SU-DHL-6 (cell line): Measurements from ENCODE around the gene C16orf89.
"Not testable (repeated sequence)": the region's sequence is repeated elsewhere in the genome, so short reads cannot be mapped to it uniquely, and the experiment has no call there.

Experiments used
- H2AFZ ChIP-seq: fragments of 200-600 bp; sonication (generic); 2 replicates; pipeline ENCODE4 v1.6.1; 2014; ENCODE audit warnings: low read depth, mild to moderate bottlenecking, moderate library complexity, mixed read lengths, antibody characterized with exemption, low read length; ENCODE audit not compliant: severe bottlenecking
- H3F3A ChIP-seq: fragments of 200-600 bp; shearing (Covaris generic); 2 replicates; pipeline ENCODE4 v1.6.0; 2016; ENCODE audit warnings: antibody characterized with exemption, mild to moderate bottlenecking; ENCODE audit not compliant: insufficient read depth
- H3K27ac ChIP-seq: fragments of 200-600 bp; sonication (generic); 2 replicates; pipeline ENCODE4 v1.5.1; 2016; ENCODE audit warnings: low read depth, mild to moderate bottlenecking, low read length, moderate library complexity, mixed read lengths
- H3K27me3 ChIP-seq: fragments of 200-600 bp; sonication (generic), shearing (Covaris generic); 2 replicates; pipeline ENCODE4 v1.6.0; 2014; ENCODE audit warnings: mild to moderate bottlenecking, low read length
- H3K36me3 ChIP-seq: fragments of 200-600 bp; sonication (generic); 2 replicates; pipeline ENCODE4 v1.6.1; 2014; ENCODE audit warnings: mild to moderate bottlenecking, low read length, mixed read lengths
- H3K4me2 ChIP-seq: fragments of 300-600, 200-600 bp; shearing (Covaris generic), sonication (generic); 2 replicates; pipeline ENCODE4 v1.6.0; 2014; ENCODE audit warnings: low read length, low read depth, mild to moderate bottlenecking; ENCODE audit not compliant: poor library complexity, severe bottlenecking
- H3K4me3 ChIP-seq: fragments of 200-600 bp; sonication (generic); 2 replicates; pipeline ENCODE4 v1.5.1; 2014; ENCODE audit warnings: antibody characterized with exemption, low read length, mild to moderate bottlenecking, mixed read lengths; ENCODE audit not compliant: insufficient read depth, poor library complexity, severe bottlenecking
- H3K79me2 ChIP-seq: fragments of 200-600 bp; sonication (generic); 2 replicates; pipeline ENCODE4 v1.6.1; 2014; ENCODE audit warnings: mild to moderate bottlenecking, low read length, moderate library complexity; ENCODE audit not compliant: insufficient read depth
- H3K9ac ChIP-seq: fragments of 200-600 bp; sonication (generic); 2 replicates; pipeline ENCODE4 v1.7.0; 2014; ENCODE audit warnings: mild to moderate bottlenecking, low read length
- H3K9me2 ChIP-seq: fragments of 200-600 bp; sonication (generic); replicated peaks from 2 replicates; pipeline ENCODE4 v1.6.1; 2014; ENCODE audit warnings: low read length; ENCODE audit not compliant: insufficient read depth
- H3K9me3 ChIP-seq: fragments of 200-600 bp; sonication (generic); 2 replicates; pipeline ENCODE4 v1.6.1; 2014; ENCODE audit warnings: low read length, mixed read lengths; ENCODE audit not compliant: insufficient read depth
- H4K20me1 ChIP-seq: fragments of 200-600 bp; sonication (generic); 2 replicates; pipeline ENCODE4 v1.6.1; 2014; ENCODE audit warnings: low read depth, mild to moderate bottlenecking, antibody characterized with exemption, low read length, moderate library complexity, mixed read lengths
- CTCF ChIP-seq: fragments of 200-600 bp; sonication (generic); IDR thresholded peaks from one replicate; pipeline ENCODE4 v1.5.1; 2017; ENCODE audit warnings: antibody characterized with exemption, mild to moderate bottlenecking, low read length, moderate library complexity; ENCODE audit not compliant: insufficient read depth, poor library complexity, severe bottlenecking
- EZH2phosphoT487 ChIP-seq: fragments of 200-600 bp; sonication (generic), shearing (Covaris generic); conservative IDR thresholded peaks from 2 replicates; pipeline ENCODE4 v1.6.1; 2018; ENCODE audit warnings: mild to moderate bottlenecking, antibody characterized with exemption, low read length, moderate library complexity, mixed read lengths

C16orf89 gene

GRCh38 chr16:5075637-5076036 is 9.9 kb upstream of the C16orf89 start:
- no peaks in the 10 kb centered on the region for H3K9me3 ChIP-seq
- no peaks in the 10 kb centered on the region for H4K20me1 ChIP-seq
- peaks cover 19% of the 10 kb centered on the region; the same call in 1 of the 2 replicates for H3K79me2 ChIP-seq
- H3F3A ChIP-seq, result no peaks in the 10 kb centered on the region
- H3K4me2 ChIP-seq, result no peak overlapping the region
- H3K36me3 ChIP-seq, result no peaks in the 10 kb centered on the region; the same call in 1 of the 2 replicates
- TF ChIP-seq CTCF, result no peak
- TF ChIP-seq EZH2phosphoT487, result no peak
- no peak overlapping the region for H3K27ac ChIP-seq
- no peak overlapping the region for H2AFZ ChIP-seq
- H3K9me2 ChIP-seq, result no peaks in the 10 kb centered on the region
- no peaks in the 10 kb centered on the region for H3K27me3 ChIP-seq
- no peak overlapping the region for H3K9ac ChIP-seq
- no peak overlapping the region for H3K4me3 ChIP-seq

GRCh38 chr16:5073771-5074170 is 8.0 kb upstream of the C16orf89 start:
- H3K4me3 ChIP-seq, H3K27ac ChIP-seq, H3K9me2 ChIP-seq, H3F3A ChIP-seq, H4K20me1 ChIP-seq, H3K4me2 ChIP-seq, H3K9ac ChIP-seq, H3K9me3 ChIP-seq, H2AFZ ChIP-seq, H3K27me3 ChIP-seq, H3K36me3 ChIP-seq: not testable (repeated sequence)
- peaks cover 19% of the 10 kb centered on the region; the same call in 1 of the 2 replicates for H3K79me2 ChIP-seq

GRCh38 chr16:5073279-5073629 is 7.5 kb upstream of the C16orf89 start:
- Histone ChIP-seq H3K4me3 (no peak overlapping the region), H3K9me2 (no peaks in the 10 kb centered on the region), H2AFZ (no peak overlapping the region), H3K4me2 (peak overlapping the region; percentile 88), H3K27ac (no peak overlapping the region), H3K27me3 (no peaks in the 10 kb centered on the region), H3K9ac (peak overlapping the region; percentile 75; the same call in 1 of the 2 replicates), H3F3A (no peaks in the 10 kb centered on the region), H4K20me1 (no peaks in the 10 kb centered on the region), H3K9me3 (no peaks in the 10 kb centered on the region), H3K79me2 (peaks cover 19% of the 10 kb centered on the region; the same call in 1 of the 2 replicates), H3K36me3 (no peaks in the 10 kb centered on the region; the same call in 1 of the 2 replicates)
- TF ChIP-seq CTCF, result no peak

GRCh38 chr16:5072334-5073278 is 6.8 kb upstream of the C16orf89 start:
- Histone ChIP-seq H4K20me1 (no peaks in the 10 kb centered on the region), H3K36me3 (no peaks in the 10 kb centered on the region; the same call in 1 of the 2 replicates), H3K27me3 (no peaks in the 10 kb centered on the region), H3K27ac (peak overlapping the region; percentile 63), H3F3A (no peaks in the 10 kb centered on the region), H3K4me3 (peak overlapping the region; percentile 70), H3K9me3 (no peaks in the 10 kb centered on the region), H3K79me2 (peaks cover 19% of the 10 kb centered on the region; the same call in 1 of the 2 replicates), H3K9me2 (no peaks in the 10 kb centered on the region), H3K4me2 (peak overlapping the region; percentile 88), H3K9ac (peak overlapping the region; percentile 75), H2AFZ (peak overlapping the region; percentile 99)
- TF ChIP-seq CTCF (no peak), EZH2phosphoT487 (no peak)
